ENCODE data around the gene MYL10.
"Not testable (repeated sequence)": the region's sequence is repeated elsewhere in the genome, so short reads cannot be mapped to it uniquely, and the experiment has no call there.

MYL10 gene

GRCh38 chr7:101650579-101651081, 21.5 kb upstream of the MYL10 start:
- no peak for DNase-seq

GRCh38 chr7:101647876-101648275, 18.8 kb upstream of the MYL10 start:
- DNase-seq, result not testable (repeated sequence)

- DNase-seq, result no peak
These were observed 16.9 kb upstream of the MYL10 start for GRCh38 chr7:101645951-101646350.

- no peak for DNase-seq
These were observed 15.8 kb upstream of the MYL10 start for GRCh38 chr7:101644879-101645278.

- DNase-seq, result not testable (repeated sequence)
These were observed 10.0 kb upstream of the MYL10 start for GRCh38 chr7:101639127-101639526.

- DNase-seq, result no peak
These were observed 7.9 kb upstream of the MYL10 start for GRCh38 chr7:101636822-101637623.

GRCh38 chr7:101635484-101635883, 6.4 kb upstream of the MYL10 start:
- no peak for DNase-seq

- DNase-seq, result no peak
These were observed 5.2 kb upstream of the MYL10 start for GRCh38 chr7:101634196-101634717.

- DNase-seq, result no peak
These were observed 4.4 kb upstream of the MYL10 start for GRCh38 chr7:101633511-101633910.

- DNase-seq, result no peak
These were observed 3.5 kb upstream of the MYL10 start for GRCh38 chr7:101632641-101633040.

- no peak for DNase-seq
These were observed 2.2 kb upstream of the MYL10 start for GRCh38 chr7:101631224-101631714.

- no peak for DNase-seq
These were observed 1.5 kb upstream of the MYL10 start for GRCh38 chr7:101630591-101630990.

- DNase-seq, result no peak
These were observed 574 bp downstream of the MYL10 start for GRCh38 chr7:101628522-101628921.

GRCh38 chr7:101626758-101627157, 2.3 kb downstream of the MYL10 start:
- DNase-seq, result no peak

- DNase-seq, result no peak
These were observed 2.9 kb downstream of the MYL10 start for GRCh38 chr7:101626069-101626671.

GRCh38 chr7:101625031-101625791, 3.9 kb downstream of the MYL10 start:
- DNase-seq, result no peak

- no peak for DNase-seq
These were observed 4.7 kb downstream of the MYL10 start for GRCh38 chr7:101624246-101625001.

- no peak for DNase-seq
These were observed 6.4 kb downstream of the MYL10 start for GRCh38 chr7:101622609-101623173.

- no peak for DNase-seq
These were observed 8.1 kb downstream of the MYL10 start for GRCh38 chr7:101620991-101621390.

GRCh38 chr7:101620395-101620794, 8.7 kb downstream of the MYL10 start:
- DNase-seq, result no peak

GRCh38 chr7:101618916-101619315, 10.2 kb downstream of the MYL10 start:
- DNase-seq, result no peak

GRCh38 chr7:101618207-101618839, 10.8 kb downstream of the MYL10 start:
- DNase-seq, result no peak
